ENCODE data around the gene DGKI.

DGKI gene

DNA sequence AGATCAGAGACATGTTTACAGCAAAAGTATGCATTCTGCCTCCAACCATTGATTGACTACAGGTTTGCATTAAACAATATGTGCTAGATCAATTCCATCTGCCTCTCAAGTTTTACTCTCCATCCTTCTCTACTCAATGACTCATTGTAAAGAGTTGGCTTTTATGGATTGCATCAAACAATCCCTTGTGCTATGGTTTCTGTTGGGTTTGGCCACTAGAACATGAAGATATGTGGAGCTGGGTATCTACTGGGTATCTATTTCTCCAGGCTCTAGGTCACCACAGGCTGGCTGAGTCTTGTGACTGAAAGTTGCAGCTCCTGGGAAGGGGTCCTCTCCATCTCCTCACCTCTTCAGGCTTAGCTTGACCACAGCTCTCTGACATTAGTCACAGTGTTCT, 204.7 kb downstream of the DGKI start:
- DNase-seq: no peak

DNA sequence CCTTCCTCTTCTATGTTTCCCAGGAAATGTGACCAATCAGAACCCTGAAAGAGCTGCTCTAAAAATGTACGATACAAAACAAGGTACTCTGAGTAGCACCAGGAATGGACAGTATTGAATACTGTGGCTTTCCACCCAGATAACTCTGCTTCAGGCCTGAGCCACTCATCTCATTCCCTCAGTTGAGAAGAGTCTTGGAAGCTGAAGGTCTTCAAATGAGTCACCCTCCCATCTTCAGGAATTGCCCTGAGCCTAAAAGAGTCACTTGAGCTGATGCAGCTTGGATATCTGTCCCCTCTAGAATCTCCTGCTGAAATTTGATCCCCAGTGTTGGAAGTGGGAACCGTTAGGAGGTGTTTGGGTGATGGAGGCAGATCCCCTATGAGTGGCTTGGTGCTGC, 210.4 kb downstream of the DGKI start:
- DNase-seq: no peak

DNA sequence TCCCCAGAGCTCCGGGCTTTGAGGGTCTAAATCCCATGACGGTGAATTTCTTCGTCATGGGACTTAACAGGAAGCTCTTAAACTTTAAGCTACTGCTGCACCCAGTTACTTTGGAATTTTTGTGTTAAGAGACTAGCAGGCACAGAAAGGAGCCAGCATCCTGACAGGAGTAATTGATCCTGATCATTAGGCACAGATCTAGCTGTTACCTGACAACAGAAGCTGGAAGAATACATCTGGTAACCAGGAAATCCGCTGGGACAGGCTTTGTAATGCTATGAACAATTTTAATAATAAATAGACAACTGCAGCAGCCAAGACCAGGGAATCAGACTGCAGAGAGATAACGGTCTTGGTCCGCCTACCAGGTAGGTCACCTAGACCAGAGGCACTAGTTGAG, 210.9 kb downstream of the DGKI start:
- DNase-seq: no peak

DNA sequence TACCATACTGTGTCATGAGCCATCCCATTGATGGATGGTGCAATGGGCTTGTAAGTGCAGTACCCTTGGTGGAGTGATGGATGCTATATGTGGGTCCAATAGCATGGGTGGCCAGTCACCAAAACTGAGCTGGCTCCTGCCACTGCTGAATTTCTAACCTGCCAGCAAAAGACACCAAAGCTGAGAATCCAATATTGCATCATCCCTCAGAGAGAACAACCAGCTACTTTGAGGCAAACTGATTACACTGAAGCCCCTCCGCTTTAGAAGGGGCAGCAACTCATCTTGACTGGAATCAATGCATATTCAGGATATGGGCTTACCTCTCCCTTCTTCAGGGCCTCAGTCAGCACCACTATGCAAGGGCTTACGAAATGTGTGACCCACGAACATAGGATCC, 211.6 kb downstream of the DGKI start:
- no peak for DNase-seq

DNA sequence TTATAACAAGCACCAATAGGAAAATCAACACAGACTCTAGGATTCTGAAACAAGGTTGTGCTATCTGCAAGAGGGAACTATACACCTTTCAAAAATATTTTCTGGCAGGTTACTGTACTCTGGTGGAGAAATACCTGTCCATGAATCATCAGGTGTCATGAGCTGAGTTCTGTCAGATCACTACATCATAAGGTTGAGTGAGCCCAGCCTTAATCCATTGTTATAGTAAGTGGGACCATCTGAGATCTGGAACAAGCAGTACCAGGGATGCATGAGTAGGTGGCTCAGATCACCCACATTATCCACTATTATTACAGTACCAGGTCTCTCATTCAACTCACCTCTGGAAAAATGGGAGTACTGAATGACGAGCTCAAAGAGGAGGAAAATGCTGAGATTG, 212.4 kb downstream of the DGKI start:
- DNase-seq: no peak

DNA sequence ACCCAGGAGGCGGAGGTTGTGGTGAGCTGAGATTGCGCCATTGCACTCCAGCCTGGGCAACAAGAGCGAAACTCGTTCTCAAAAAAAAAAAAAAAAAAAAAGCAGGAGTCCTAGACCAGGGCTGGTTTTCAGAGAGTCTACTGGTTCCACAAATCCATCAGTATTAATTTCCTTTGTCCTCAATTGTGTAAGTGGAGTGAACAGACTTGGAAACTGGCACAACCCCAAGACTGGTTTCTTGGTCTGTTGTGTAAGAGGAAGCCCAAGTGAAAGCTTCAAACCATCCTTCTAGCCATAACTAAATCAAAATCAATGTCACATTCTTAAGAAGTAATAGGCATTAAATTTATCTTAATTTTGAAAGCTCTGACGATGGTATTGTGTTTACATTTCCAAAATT, 213.6 kb downstream of the DGKI start:
- DNase-seq: no peak

DNA sequence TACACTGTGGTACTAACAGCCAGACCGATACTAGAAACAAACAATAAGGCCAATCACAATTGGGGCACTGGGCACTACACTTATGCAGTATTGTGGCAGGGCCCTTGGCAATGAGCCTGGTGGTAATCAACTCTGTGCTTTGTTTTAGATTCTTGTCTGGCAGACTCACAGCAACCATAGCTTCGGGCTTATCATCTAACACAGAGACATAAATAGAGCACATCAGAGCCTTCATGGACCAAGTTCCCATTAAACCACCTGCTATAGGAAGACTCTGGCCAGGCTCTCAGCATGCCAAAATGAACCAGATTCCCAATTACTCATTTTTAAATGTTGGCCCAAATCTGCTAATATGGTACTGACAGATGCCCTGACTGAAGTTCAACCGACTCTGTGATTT, 218.6 kb downstream of the DGKI start:
- DNase-seq: peak; percentile 82

DNA sequence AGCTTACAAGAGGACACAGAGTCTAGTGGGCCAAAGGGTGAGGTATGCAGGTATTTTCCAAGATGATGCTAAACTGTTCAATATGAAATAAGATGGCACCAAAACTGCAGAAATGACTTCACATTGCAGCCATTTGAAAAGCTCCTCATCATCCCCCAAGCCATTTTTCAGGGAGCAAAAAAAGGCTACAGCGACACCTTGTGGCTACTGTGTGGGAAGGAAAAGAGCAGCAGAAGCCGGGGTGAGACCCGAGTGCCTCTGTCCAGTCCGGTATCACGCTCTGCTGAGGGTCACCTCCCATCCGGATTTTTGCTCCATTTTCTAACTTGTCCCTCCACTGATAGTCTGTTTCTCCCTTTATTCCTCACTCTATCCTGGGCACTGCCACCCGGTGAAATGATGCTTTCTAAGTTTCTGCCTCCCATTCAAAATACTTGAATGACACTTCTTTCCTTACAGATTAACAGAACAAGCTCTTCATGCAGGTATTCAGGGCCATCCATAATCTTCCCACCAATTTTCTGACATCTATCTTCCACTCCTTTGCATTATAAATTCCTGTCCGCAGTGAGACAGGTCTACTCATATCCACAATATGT, 220.2 kb downstream of the DGKI start:
- no peak for DNase-seq

DNA sequence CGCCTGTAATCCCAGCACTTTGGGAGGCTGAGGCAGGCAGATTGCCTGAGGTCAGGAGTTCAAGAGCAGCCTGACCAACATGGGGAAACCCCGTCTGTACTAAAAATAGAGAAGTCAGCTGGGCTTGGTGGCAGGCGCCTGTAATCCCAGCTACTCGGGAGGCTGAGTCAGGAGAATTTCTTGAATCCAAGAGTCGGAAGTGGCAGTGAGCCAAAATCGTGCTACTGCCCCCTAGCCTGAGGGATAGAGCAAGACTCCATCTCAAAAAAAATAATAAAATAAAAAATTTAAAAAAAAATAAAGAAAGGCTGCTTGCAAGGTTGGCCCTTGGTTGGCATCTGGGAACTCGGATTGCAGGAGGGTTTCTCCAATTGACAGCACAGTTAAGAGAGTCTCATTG, 221.6 kb downstream of the DGKI start:
- DNase-seq: no peak

DNA sequence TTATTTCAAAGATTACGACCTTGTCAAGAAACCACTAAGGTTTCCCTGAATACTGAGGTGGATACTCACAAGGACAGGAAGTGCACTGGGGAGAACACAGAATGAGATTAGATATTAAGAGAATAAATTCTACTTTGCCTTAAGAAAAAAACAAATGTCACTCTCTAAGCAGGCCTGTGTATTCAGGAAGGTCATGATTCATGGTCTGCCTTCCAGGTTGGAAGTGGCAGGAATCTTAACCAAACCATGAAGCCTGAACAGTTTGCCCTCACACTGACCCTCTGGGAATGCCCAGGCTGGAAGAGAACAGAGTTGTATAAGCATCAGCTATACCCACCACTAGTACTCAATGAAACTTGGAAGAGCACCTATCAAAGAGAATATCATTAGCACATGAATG, 227.6 kb downstream of the DGKI start:
- no peak for DNase-seq

DNA sequence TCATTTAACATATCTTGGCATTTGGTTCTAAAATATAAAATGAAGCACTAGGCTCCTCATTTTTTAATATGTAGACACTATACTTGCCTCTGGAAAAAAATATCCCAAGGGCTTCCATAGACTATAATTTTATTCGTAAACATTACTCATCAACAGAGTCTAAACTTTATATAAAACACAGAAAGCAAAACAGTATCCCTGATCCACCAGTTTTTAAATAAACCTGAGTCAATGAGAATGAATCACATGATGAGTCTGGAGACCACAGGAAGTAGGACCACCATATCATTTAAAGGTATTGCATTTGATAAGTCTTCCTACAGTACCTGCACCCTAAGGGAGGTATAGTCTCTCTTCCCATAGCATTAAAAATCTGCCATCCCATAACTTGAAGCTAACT, 228.0 kb downstream of the DGKI start:
- DNase-seq: no peak

DNA sequence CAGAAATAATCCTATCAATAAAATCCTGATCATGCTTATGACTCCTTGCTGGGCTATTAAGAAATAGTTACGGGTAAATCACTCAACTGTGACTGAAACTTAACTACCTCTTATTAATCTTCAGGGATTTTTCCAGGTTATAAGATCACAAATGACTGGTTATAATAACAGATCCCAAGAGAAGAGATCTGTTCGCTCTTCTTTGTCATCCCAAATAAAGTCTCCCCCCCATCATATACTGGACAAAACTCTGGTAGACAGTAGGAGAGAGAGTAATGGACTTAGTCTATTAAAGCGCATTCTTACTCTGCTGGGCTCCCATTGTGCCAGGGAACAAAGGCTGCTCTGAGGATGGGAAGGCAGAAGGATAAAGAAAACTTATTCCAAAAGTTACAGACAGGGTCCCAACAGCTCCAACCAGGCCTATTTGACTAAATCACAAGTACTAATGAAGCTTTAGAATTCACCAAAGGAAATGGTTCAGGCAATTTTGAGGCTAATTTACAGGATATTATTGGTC, 233.7 kb downstream of the DGKI start:
- no peak for DNase-seq

DNA sequence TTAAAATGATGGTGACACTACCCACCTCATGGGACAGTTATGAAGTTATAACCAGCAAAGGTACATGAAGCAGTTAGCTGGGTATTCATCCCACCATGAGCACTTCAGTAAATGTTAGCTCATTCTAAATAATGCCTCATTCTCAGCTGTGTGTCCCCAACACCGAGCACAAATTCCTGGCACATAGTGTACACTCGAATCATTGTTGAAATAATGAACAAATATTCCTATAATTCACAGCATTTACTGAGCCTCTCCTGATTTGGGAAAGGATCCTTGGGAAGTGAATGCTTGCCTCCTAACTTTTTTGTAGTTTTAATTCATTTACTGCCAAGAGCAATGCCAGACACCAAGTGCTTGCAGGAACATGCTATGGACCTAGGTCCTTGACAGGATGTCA, 235.2 kb downstream of the DGKI start:
- DNase-seq: no peak

DNA sequence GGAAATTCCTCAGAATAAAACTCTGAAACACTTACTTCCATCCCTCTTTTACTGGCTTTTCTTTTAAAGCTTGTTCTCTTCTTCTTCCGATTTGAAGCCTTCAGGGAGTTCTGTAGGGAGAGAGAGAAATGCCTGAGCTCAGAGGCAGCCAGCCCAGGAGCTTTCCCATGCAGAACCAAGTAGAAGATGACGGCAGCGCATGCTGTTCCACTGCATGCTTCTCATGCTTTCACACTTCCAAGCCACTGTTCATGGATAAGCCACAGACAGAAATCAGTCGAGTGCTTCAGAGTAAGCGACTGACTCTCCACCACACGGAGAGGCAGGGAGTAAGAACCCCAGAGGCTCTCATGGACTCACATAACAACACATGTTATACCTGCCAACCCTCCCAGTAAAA, 237.3 kb downstream of the DGKI start:
- no peak for DNase-seq

DNA sequence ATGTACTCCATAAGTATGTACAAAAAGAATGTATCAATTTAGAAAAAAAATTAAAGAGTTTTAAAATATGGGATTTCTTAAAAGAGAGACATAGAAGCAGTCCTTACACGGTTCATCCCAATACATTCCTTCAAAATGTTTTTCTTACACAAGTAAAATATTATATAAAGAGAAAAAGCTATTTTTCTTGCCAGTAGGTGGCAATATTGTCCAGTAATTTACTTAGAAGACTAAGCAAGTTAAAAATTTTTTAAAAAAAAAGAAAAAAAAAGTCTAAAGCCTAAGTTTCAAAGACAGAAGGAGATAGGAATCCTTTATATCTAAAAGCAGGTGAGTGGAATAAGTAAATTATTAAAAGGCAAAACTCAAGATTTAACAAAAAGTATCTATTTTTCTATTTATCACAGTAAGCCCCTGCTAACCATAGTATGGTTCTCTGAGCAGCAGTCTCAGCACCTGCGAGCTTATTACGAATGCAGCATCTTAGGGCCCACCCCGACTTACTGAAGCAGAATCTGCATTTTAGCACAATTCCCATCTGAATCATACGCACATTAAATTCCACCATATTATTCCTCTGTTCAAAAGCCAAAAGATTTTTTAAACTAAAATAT, 240.6 kb downstream of the DGKI start:
- no peak for DNase-seq

DNA sequence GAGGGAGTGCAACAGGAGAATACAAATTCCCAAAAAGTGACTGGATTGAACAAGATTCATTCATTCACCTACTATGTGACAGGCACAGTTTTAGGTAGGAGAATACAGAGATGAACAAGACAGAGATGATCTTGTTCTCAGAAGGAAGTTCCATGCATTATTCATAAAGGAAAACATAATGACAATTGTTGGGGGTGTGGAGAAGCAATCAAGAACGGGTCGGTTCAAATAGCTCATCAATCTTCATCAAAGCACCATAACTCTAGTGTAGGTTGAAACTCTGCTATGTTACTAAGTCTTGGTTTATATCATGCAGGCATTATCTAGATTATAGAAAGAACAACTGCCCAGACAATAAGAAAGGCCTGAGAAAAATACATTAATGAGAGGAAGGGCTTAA, 243.7 kb downstream of the DGKI start:
- DNase-seq: no peak

DNA sequence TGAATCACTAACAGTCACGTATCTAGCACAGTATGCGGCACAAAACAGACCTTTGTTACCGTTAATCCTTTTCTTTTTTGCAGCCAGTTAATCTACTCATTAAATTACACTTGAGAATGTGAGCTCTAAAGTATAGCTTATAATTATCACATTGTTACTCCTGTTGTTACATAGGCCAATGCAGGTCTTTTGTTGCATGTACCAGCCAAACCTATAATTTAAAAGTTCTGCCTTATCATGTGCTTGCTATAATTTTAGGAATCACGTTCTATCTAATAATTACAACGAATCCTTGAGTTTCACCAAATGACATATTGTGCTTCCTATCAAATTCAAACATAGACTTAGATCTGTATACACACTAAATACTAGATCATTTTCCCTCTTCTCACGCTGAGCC, 245.1 kb downstream of the DGKI start:
- no peak for DNase-seq

DNA sequence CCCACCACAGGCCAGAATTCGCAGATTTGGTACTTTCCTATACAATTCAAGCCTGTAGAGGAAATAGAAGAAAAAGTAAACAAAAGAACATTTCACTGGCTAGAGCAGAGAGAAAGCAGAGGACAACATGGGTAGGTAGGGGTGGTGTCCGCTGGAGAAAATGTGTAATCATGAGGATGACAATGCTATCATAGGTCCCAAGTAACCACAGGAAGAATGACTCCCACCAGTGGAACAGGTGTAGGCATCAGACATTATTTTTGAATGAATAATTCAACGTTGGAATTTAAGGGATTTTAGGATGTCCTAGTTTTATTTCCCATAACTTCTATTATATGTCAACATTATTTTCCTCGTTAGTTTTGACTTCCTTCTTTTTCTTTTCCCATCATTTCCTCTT, 248.9 kb downstream of the DGKI start:
- no peak for DNase-seq

DNA sequence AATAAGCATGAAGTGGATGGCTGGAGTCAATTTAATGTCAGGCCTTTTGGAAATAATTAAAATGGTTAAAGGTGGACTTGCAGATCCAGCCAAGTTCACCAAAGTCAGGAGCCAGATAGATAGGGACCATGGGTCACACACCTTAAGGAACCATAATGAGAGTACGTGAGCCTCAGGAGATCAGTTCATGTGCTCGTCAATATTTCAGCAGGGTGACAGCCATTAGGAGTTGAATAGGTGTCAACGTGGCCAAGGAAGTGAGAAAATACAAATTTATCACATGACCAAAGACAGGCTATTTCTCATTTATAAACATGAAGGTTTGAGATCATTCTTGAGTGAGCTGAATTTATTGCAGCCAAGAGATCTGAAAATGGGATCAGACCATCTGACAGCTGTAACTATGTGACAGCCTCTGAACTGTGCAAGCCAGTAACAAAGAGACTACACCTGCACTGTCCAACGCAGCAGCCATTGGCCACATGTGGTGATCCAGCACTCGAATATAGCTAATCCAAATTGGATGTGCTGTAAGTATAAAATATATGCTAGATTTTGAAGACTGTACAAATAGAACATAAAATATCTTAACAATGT, 253.6 kb downstream of the DGKI start:
- DNase-seq: no peak

DNA sequence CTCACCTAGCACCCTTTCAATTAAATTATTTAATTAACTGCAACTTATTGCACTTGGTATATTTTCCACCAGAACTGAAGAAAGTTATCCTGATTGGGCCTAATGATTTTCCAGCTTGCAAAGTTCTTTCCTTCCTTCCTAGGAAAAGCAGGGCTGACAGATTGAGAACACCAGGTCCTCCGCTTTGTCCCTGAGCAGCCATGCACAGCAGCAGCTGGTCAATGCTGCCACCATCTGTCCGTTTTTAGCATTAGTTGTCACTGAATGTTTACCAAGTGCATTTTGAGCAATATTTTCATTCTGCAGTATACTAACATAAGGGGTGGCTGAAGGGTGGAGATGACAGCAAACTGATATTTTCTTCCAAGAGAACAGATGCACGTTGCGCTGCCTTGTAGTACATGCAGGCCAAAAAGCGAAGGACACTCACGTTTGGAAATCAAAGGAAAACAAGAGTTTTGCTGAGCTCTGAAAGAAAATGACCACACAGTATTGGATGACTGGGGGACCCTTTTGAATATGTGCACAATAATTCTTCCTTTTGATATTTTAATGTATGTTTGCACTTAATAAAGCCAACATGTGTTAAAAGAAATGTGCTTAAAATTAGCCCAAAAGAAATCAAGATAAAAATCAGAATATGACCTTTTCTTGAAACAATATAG, 254.4 kb downstream of the DGKI start:
- DNase-seq: no peak

DNA sequence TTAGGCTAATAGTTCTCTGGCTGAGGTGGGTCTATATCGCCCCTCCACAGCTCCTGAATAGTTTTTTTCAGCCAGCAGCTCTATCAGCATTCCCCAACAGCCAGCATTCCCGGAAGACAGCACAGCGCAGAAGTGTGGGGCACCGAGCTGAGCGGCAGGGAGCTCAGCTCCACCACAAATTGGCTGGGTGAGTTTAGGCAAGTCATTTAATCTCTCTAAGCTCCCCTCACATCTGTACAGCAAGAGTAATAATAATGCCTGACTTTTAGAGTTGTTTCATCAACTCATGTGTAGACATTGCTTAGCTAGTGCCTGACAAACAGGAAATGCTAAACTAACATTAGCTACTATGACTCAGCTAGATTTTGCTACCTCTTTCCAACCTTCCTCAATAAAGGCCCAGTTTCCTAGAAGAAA, 255.3 kb downstream of the DGKI start:
- DNase-seq: no peak

DNA sequence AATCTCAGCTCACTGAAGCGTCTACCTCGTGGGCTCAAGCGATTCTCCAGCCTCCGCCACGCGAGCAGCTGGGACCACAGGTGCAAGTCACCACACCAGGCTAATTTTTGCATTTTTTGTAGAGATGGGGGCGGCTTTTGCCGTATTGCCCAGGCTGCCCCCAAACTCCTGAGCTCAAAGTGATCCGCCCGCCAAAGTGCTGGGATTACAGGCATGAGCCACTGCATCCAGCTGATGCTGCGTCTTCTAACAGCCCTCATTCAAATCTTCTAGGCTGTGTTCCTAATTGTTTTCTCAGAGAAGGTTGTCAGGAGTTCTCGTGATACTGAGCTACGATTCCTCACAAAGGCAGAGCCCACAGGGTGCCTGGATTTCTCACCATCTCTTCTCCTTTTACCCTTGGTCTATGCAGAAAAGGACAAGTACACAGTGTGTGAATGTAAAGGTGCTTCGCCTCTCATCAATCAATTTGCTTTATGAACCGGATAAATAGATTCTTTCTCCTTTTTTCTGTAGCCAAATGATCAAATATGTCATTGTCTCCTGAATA, 255.9 kb downstream of the DGKI start:
- no peak for DNase-seq

DNA sequence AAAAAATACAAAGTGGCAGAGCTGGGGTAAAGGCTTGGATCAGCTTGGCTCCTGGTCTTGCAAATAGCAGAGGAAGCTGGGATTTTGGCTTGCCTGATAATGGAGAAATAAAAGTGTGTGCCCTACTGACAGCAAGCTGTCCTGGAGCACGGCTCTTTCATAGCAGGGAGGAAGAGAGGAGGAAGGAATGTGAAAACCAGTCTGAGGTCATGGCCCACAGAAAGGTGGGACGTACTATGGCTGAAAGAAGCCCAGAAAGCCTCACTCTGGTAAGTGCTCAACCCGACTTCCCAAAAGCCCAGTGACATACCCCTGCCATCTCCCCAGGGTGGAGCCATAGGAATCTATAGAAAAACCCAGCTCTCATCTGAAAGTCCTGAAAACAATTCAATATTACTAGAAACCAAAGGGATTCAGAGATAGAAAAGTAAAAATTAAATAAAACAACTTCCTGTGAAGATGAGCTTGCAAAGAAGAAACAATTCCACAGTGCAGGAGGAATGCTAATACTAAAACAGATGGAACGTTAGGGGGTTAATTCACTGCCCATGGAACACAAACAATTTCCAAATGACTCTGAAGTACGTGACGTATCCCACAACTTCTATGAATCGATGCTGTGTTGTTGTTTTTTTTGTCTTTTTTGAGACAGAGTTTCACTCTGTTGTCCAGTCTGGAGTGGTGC, 256.6 kb downstream of the DGKI start:
- no peak for DNase-seq
